GM21619 (cell line): ENCODE results near the gene SORCS3.
A peak's percentile ranks its signal among the peaks of the same experiment; 100 is the strongest.

ENCODE experiments used
- ATAC-seq: cut with Tn5 transposase; IDR thresholded peaks from one replicate; pipeline ENCODE4 v1.9.1; 2021; ENCODE audit not compliant: unreplicated experiment

The SORCS3 gene

GRCh38 chr10:104834580-104834979, 193.5 kb downstream of the SORCS3 start:
- ATAC-seq: no peak

GRCh38 chr10:104835422-104835821, 194.3 kb downstream of the SORCS3 start:
- peak; percentile 56 for ATAC-seq

GRCh38 chr10:104842704-104843103, 201.6 kb downstream of the SORCS3 start:
- ATAC-seq: no peak

GRCh38 chr10:104844073-104844472, 203.0 kb downstream of the SORCS3 start:
- ATAC-seq: no peak

GRCh38 chr10:104850023-104850422, 208.9 kb downstream of the SORCS3 start:
- ATAC-seq: no peak

GRCh38 chr10:104867966-104868598, 227.0 kb downstream of the SORCS3 start:
- ATAC-seq: no peak

- no peak for ATAC-seq
Observed at GRCh38 chr10:104872691-104873090, 231.6 kb downstream of the SORCS3 start.

GRCh38 chr10:104873161-104873560, 232.1 kb downstream of the SORCS3 start:
- ATAC-seq: no peak

- no peak for ATAC-seq
Observed at GRCh38 chr10:104875561-104875960, 234.5 kb downstream of the SORCS3 start.

GRCh38 chr10:104880624-104881398, 239.7 kb downstream of the SORCS3 start:
- no peak for ATAC-seq

- ATAC-seq: no peak
Observed at GRCh38 chr10:104881740-104882139, 240.7 kb downstream of the SORCS3 start.

GRCh38 chr10:104892879-104893617, 252.0 kb downstream of the SORCS3 start:
- ATAC-seq: no peak

GRCh38 chr10:104893701-104894100, 252.6 kb downstream of the SORCS3 start:
- ATAC-seq: no peak

GRCh38 chr10:104894681-104895080, 253.6 kb downstream of the SORCS3 start:
- ATAC-seq: no peak

- no peak for ATAC-seq
Observed at GRCh38 chr10:104895541-104895940, 254.5 kb downstream of the SORCS3 start.

GRCh38 chr10:104895981-104896380, 254.9 kb downstream of the SORCS3 start:
- no peak for ATAC-seq

- ATAC-seq: no peak
Observed at GRCh38 chr10:104897696-104898095, 256.6 kb downstream of the SORCS3 start.

- ATAC-seq: no peak
Observed at GRCh38 chr10:104899779-104900178, 258.7 kb downstream of the SORCS3 start.

GRCh38 chr10:104903433-104903832, 262.3 kb downstream of the SORCS3 start:
- ATAC-seq: no peak

GRCh38 chr10:104904753-104905323, 263.7 kb downstream of the SORCS3 start:
- ATAC-seq: no peak

- no peak for ATAC-seq
Observed at GRCh38 chr10:104906112-104906511, 265.0 kb downstream of the SORCS3 start.

GRCh38 chr10:104907521-104907920, 266.4 kb downstream of the SORCS3 start:
- ATAC-seq: no peak
